GM18519 (cell line): ENCODE data around the gene RBM39.
"Not testable (repeated sequence)": the region's sequence is repeated elsewhere in the genome, so short reads cannot be mapped to it uniquely, and the experiment has no call there.

Source experiments
- ATAC-seq: cut with Tn5 transposase; IDR thresholded peaks from one replicate; pipeline ENCODE4 v1.9.1; 2021; ENCODE audit warnings: mild to moderate bottlenecking, moderate library complexity; ENCODE audit not compliant: unreplicated experiment, low FRiP score

The RBM39 gene

GRCh38 chr20:35757098-35757705, 15.1 kb upstream of the RBM39 start:
- ATAC-seq: no peak

- ATAC-seq: no peak
These were observed 14.3 kb upstream of the RBM39 start for GRCh38 chr20:35756404-35756803.

GRCh38 chr20:35750611-35751010, 8.6 kb upstream of the RBM39 start:
- ATAC-seq: no peak

GRCh38 chr20:35744492-35744841, 2.4 kb upstream of the RBM39 start:
- not testable (repeated sequence) for ATAC-seq

- no peak for ATAC-seq
These were observed 1.8 kb upstream of the RBM39 start for GRCh38 chr20:35743693-35744491.

GRCh38 chr20:35742741-35743523, 872 bp upstream of the RBM39 start:
- ATAC-seq: no peak

GRCh38 chr20:35739294-35740163, 2.5 kb downstream of the RBM39 start:
- no peak for ATAC-seq

GRCh38 chr20:35738410-35739179, 3.5 kb downstream of the RBM39 start:
- no peak for ATAC-seq

- ATAC-seq: no peak
These were observed 4.2 kb downstream of the RBM39 start for GRCh38 chr20:35737865-35738333.

GRCh38 chr20:35735826-35736470, 6.1 kb downstream of the RBM39 start:
- ATAC-seq: no peak

GRCh38 chr20:35734777-35735649, 7.0 kb downstream of the RBM39 start:
- no peak for ATAC-seq

- no peak for ATAC-seq
These were observed 7.7 kb downstream of the RBM39 start for GRCh38 chr20:35734374-35734773.

GRCh38 chr20:35732644-35732982, 9.4 kb downstream of the RBM39 start:
- no peak for ATAC-seq

GRCh38 chr20:35731862-35732643, 10.0 kb downstream of the RBM39 start:
- ATAC-seq: no peak

- no peak for ATAC-seq
These were observed 10.6 kb downstream of the RBM39 start for GRCh38 chr20:35731469-35731788.

- ATAC-seq: no peak
These were observed 11.2 kb downstream of the RBM39 start for GRCh38 chr20:35730583-35731468.
